Hypothalamus (tissue), 51 donors: ENCODE measurements around the gene EPHA4.

Source experiments
- DNase-seq, 51 donors: peaks; one replicate each; lab custom pipeline; 2025; lab: John Stamatoyannopoulos, UW

Gene EPHA4

GRCh38 chr2:221572821-221573429 lies 821 bp upstream of the EPHA4 start:
- peak in 26 of 51 donors; percentile 24 to 81 (median 57) for DNase-seq

DNA sequence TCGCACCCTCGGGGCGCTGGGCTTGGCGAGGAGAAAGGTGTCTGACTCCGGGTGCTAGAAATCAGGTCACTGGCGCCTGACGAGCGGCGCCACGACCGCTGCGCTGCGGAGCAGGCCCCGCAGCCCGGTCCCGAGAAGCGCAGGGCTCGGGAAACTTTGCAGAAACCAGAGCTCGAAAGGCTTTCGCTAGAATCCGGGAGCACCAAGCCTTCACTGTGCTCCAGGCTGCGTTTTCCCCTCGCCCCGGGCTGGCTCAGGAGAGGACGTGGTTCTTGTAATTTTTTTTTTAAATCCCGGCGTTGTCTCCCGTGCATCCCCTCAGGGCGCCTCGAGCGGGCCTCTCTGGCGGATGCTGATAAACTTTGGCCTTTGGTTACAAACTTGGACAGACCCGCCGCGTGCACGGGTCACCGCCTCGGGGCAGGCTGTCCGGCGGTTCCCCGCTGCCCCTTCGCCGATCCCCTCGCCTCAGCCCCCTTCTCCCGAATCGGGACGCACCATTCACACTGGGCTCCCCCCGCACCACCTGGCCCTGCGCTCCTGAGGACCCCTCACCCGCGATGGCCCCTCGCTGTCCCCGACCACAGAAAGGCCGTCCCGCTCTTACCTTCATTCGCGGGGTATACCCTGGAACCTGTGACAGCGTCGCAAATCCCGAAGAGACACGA lies 419 bp downstream of the EPHA4 start:
- peak in 7 of 51 donors; percentile 11 to 48 (median 22) for DNase-seq

GRCh38 chr2:221571025-221571550 lies 1.0 kb downstream of the EPHA4 start:
- peak in 2 of 51 donors; percentile 5 to 39 for DNase-seq

GRCh38 chr2:221570321-221570935 lies 1.7 kb downstream of the EPHA4 start:
- DNase-seq = peak in 3 of 51 donors; percentile 5 to 30 (median 11)

GRCh38 chr2:221569871-221570270 lies 2.2 kb downstream of the EPHA4 start:
- no peak for DNase-seq

- DNase-seq = peak in 1 of 51 donors; percentile 51
Measured at GRCh38 chr2:221569425-221569845, 2.7 kb downstream of the EPHA4 start.

DNA sequence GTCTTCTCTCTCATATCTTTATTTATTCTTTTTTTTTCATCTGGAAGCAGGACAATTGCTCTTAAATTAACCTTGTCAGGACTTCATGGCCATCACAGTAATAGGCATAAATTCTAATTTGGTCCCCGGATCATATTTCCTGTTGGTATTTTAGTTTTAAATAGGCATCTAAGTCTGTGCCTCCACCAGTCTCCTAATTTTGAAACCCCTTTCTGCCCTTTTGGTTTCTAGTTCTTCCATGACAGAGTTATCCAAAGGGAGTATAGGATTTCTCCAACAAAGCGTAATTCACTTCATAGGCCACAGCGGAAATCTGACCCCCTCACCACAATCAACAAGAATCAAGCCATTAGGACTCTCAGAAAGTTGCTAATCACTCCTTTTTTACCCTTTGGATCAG lies 3.8 kb downstream of the EPHA4 start:
- no peak for DNase-seq

DNA sequence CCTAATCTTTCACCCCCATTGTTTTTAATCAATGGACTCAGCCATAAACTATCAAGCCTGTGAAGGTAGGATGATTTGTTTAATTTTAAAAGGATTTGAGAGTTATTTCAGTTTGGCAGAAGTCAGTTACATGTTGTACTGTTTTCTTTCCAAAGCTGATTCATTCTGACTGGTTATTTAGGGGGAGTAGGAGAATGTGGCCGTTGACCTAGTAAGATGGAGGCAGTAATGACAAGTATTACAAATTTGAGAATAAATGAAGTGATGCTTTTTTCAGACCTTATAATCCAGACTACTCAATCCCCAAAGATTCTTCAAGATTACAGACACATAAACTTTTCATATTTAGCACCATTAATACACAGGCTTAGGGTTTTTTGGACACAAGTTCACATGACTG lies 4.3 kb downstream of the EPHA4 start:
- DNase-seq = no peak

- no peak for DNase-seq
Measured at GRCh38 chr2:221567231-221567760, 4.8 kb downstream of the EPHA4 start.

DNA sequence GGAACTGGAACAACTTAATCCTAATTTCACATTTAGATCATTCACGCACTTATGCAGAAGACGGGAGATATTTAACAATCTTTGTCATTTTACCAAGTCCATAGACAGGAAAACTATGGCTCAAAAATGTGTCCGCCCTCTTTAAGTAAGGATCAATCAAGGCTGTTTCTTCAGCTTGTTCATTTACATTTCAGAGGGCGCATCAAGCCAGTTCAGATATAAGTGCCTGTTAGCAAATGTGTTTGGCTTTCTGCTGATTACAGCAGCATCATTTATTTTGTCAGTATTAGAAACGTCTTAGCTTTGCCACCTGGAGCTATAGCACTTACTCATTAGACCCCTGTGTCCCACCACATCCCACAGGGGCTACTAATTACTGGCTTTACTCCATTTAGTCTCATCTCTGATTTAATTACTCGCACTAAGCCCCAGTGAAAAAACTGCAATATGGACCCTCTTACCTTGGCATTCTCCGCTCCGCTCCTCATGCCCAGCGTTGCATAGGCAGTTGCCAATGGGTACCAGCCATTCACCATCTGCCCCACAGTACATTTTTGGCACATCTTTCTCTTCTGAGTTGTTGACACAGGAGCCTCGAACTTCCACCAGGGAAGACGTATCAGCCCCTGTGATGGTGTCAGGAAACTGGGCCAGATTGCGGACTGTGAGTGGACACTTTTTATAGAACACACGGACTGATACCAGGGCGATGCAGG lies 8.7 kb downstream of the EPHA4 start:
- DNase-seq = no peak

DNA sequence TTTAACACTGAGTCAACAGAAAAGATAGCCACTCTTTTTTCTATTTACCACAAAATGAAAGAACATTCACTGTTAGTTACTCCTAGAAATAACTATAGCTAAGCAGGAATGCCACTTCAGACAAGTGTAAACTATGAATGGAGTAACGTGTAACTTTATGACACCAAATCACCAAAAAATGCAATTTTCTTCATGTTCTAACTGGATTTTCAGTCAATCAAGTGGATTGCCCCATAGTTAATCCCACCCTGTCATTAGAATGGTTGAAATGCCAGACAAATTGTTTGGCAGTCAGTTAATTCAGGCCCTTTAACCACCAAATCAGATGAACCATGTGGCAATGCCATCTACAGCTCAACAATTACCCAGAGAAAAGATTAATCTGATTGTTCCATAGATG lies 9.9 kb downstream of the EPHA4 start:
- DNase-seq = no peak

DNA sequence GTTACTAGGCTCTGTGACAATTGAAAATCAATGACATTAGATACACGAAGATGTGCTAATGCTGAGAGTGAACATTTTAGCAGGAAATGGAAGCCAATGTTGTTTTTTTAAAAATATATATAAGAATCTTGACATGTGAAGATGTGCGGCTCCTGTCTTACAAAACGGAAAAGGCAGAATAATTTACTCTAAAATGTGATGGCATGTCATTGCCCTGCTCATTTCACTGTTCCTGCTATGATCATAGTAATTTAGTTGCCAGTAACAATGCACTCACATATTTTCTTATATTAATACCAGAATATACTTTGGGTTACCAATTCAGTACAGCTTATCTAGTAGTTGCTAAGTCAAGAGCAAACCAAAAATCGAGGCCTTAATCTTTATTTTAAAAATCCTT lies 10.3 kb downstream of the EPHA4 start:
- DNase-seq = no peak

- no peak for DNase-seq
Measured at GRCh38 chr2:221559991-221560390, 12.1 kb downstream of the EPHA4 start.

DNA sequence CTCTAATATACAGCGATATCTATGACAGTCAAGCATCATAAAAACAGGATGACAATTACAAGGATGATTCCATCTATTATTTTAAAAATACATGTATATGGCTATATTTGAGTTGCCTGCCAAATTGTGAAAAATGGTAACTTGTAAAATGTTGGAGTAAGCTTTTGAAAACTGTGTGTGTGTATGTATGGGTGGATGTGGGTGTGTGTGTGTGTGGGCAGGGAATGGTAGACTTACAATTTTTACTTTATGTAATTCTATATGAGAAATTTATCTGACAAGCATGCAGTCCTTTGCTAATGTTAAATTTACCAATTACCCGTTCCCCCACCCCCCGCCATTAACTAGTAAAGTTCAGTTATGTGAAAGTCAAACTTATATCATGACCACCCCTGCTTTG lies 14.0 kb downstream of the EPHA4 start:
- no peak for DNase-seq

- DNase-seq = no peak
Measured at GRCh38 chr2:221555494-221555846, 16.6 kb downstream of the EPHA4 start.

- no peak for DNase-seq
Measured at GRCh38 chr2:221554769-221555493, 17.2 kb downstream of the EPHA4 start.

GRCh38 chr2:221553333-221553732 lies 18.8 kb downstream of the EPHA4 start:
- DNase-seq = no peak

DNA sequence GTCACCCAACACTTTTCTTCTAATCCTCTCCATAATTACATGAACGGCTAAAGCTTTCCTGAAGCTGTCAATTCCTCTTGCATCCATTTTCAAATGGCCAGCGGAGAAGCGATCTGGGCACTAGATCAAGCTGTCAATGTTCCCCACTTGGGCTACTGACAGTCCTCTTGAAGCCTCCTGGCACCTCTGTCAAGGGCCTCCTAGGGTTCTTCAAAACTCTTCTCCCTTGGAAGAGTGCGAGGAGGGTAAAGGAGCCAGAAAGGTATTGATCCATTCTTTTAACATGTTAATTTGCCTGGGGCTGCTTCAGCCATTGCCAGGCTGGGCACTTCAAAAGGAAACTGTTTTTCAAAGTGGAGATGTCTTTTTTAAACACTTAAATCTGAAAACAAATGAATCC lies 19.8 kb downstream of the EPHA4 start:
- peak in 2 of 51 donors; percentile 2 to 18 for DNase-seq

GRCh38 chr2:221551864-221552263 lies 20.2 kb downstream of the EPHA4 start:
- DNase-seq = no peak

DNA sequence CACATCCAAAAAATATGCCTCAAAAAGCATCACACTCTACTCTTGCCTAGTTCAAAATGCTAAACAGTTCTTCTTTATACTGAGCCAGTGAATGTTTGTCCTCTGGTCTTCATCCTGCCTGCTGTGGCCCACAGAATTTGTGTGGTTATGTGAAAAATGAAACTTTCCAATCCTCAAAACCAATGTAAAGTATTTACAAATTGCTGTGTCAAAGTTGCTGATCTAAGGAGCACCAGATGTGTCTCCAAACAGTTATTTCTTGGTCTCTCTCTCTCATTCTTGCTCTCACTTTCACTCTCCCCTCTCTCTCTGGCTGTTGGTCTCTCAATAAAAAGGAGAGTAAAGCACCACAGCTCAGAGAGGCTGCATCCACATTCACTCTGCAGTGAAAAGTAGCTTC lies 23.0 kb downstream of the EPHA4 start:
- no peak for DNase-seq
